HFF-Myc (cell line): Measurements from ENCODE around the gene MTF2.
A peak's percentile ranks its signal among the peaks of the same experiment; 100 is the strongest.
"Not testable (repeated sequence)": the region's sequence is repeated elsewhere in the genome, so short reads cannot be mapped to it uniquely, and the experiment has no call there.

Experiments used
- DNase-seq: peaks from one replicate; pipeline ENCODE4 v3.0.0-alpha.2; 2011; ENCODE audit warnings: low read depth; ENCODE audit errors: extremely low read depth
- H3K4me3 ChIP-seq: replicated peaks from 2 replicates; pipeline ENCODE4 v1.5.1; 2011; ENCODE audit warnings: low read depth, mild to moderate bottlenecking, control low read depth, low read length
- CTCF ChIP-seq: IDR thresholded peaks from 2 replicates; pipeline ENCODE4 v1.5.1; 2012; ENCODE audit warnings: mild to moderate bottlenecking, low read depth, low read length, control low read depth; ENCODE audit errors: missing control alignments

MTF2 gene

DNA sequence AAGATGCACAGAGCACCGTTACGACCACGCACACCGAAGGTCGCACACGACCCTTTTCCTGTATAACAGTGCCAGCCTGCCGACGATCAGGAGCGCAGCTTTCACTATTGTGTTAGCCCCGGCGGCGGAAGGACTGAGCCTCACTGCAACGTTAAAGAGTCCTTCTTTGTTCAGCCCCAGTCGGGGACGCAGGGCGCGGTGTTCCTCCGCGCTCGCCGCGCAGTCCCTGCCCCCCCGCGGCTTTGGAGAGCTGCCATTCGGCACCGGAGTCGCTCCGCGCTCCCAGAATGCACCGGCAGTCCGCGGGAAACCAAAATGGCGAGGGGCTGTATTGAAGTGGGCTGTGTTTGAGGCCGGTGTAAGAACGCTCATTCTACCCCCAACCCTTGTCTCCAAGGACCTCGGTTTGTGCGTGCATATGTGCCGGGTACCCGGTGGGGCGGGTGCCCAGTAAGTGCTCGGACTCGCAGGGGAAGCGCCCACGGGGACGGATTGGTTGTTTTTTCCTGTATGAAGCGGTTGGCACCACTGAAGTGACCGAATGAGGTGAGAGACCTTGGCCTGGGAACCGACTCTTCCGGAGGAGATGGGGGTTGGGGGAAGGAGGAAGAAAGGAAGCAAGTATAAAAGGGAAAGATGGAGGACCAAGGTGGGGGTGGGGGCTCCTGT lies at the start of gene MTF2:
Gene MTF2, plus strand, starts transcription at position 298 of the 669 bp plus-strand sequence. Its CDS starts 244 bp downstream, at position 542.
- no peak for TF ChIP-seq CTCF
- DNase-seq: peak; percentile 86
- peak within 1 kb of the TSS; percentile 98 for H3K4me3 ChIP-seq

- H3K4me3 ChIP-seq: no peak overlapping the region
- no peak for TF ChIP-seq CTCF
- peak; percentile 19 for DNase-seq
These were observed 49.8 kb upstream of the MTF2 start for GRCh38 chr1:93029317-93029716.

DNA sequence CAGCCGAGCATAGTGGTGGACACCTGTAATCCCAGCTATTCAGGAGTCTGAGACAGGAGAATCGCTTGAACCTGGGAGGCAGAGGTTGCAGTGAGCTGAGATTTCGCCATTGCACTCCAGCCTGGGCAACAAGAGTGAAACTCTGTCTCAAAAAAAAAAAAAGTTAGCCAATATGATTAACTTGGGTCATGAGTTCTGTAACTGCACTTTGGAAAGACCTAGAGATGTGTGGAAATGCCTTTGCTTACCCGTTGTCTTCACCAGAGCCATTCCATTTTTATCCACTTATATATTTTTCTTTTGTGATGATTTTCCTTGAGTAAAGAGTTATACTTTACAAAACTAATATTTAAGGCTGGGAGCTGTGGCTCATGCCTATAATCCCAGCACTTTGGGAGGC lies 48.9 kb upstream of the MTF2 start:
- not testable (repeated sequence) for DNase-seq, H3K4me3 ChIP-seq

DNA sequence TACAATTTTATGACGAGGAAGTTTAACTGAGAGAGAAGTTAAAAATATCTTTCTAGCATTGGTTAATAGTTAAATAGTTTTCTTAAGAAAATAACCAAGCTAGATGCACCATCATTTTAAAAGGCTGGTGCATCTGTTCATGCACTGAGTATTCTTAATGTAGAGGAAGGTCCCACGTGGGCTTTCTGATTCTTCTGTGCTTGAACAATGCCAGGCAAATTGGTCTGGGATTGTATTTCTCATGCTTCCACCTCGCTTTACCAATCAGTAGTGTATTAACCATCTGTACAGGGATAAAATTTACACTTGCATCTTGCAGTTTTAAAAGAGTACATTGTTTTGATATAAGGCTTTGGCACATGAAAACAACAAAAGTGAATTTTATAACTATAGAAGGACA lies 47.4 kb upstream of the MTF2 start:
- no peak for DNase-seq
- H3K4me3 ChIP-seq: no peak overlapping the region
- no peak for TF ChIP-seq CTCF

DNA sequence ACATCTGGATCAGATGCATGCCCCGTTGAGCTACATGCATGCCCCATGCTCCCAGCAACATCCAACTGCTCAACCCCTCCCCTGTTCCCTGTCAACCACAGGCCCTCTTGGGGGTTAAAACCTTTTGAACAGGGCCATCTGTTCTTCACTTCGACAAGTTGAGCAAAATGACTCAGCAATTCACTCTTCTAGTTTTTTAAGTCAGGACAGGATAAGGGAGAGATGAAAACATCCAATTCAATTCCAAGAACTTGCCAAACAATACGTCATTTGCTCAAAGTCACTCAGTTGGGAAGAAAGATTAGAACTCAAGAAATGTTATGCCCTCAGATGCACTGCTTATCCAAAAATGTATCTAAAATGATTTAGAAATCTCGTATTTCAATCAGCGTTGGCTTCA lies 46.1 kb upstream of the MTF2 start:
- H3K4me3 ChIP-seq: no peak overlapping the region
- DNase-seq: no peak
- TF ChIP-seq CTCF: no peak

GRCh38 chr1:93033785-93034184 lies 45.3 kb upstream of the MTF2 start:
- no peak for TF ChIP-seq CTCF

GRCh38 chr1:93034397-93034796 lies 44.7 kb upstream of the MTF2 start:
- no peak for DNase-seq
- no peak for TF ChIP-seq CTCF
- H3K4me3 ChIP-seq: no peak overlapping the region

More at GRCh38 chr1:93033785-93034184, 45.3 kb upstream of the MTF2 start:
- DNase-seq: no peak
- no peak overlapping the region for H3K4me3 ChIP-seq
